A549 (cell line): ENCODE results near the gene SCUBE1. TPM values are rescaled to one million over a fixed set of nuclear protein-coding genes. Genes with fewer than 3 reads are reported as not detected.
A peak's percentile ranks its signal among the peaks of the same experiment; 100 is the strongest.

Experiments used
- ATAC-seq, 2 experiments: fragments of 200-7000 bp in 1 of 2; fragments of >200 bp in 1 of 2; cut with Nextera tagmentation in 1 of 2; cut with Tn5 transposase in 1 of 2; 3 replicates each; pipeline versions ENCODE4 v1.8.0 to v1.9.1; 2018 to 2020; ENCODE audit warnings: mild to moderate bottlenecking in 1 of 2, moderate library complexity in 1 of 2
- CTCF ChIA-PET: fragments of 300-600 bp; sonication (Branson Sonifier 250); formaldehyde crosslinking; extraction: SDS; loops from one replicate; lab custom pipeline; 2021; ENCODE audit warnings: antibody characterized with exemption, inconsistent platforms; lab: Yijun Ruan, JAX
- POLR2A ChIA-PET: fragments of 350-600 bp; formaldehyde crosslinking; extraction: SDS; loops from one replicate; lab custom pipeline; 2021; ENCODE audit warnings: antibody characterized with exemption, inconsistent platforms; lab: Yijun Ruan, JAX
- DNase-seq, 2 experiments: peaks; one replicate each; pipeline versions ENCODE4 v3.0.0 to v3.0.0-alpha.2; 2011 to 2016; ENCODE audit warnings: low read depth in 1 of 2, low spot score in 1 of 2
- FAIRE-seq: peaks from 2 replicates; lab custom pipeline; 2011; peaks lifted over from hg19 to GRCh38; lab: Jason Lieb, UNC
- H3K27ac ChIP-seq, 2 experiments: fragments of >200 bp; sonication (Bioruptor Twin); formaldehyde crosslinking; 3 replicates each; pipeline ENCODE4 v1.5.1; 2016 to 2017
- H3K4me1 ChIP-seq: fragments of >200 bp; sonication (Bioruptor Twin); formaldehyde crosslinking; 3 replicates; pipeline ENCODE4 v1.6.1; 2016
- H3K4me2 ChIP-seq: fragments of >200 bp; sonication (Bioruptor Twin); formaldehyde crosslinking; 3 replicates; pipeline ENCODE4 v1.6.1; 2016
- H3K4me3 ChIP-seq: fragments of >200 bp; sonication (Bioruptor Twin); formaldehyde crosslinking; 3 replicates; pipeline ENCODE4 v1.5.1; 2016
- H3K9me3 ChIP-seq: fragments of >200 bp; sonication (Bioruptor Twin); formaldehyde crosslinking; 3 replicates; pipeline ENCODE4 v1.6.1; 2016
- BHLHE40 ChIP-seq: IDR thresholded peaks from 2 replicates; pipeline ENCODE4 v1.6.1; 2012; ENCODE audit warnings: low read depth, low read length, inconsistent platforms
- CBX2 ChIP-seq: fragments of 200-600 bp; sonication (generic); IDR thresholded peaks from 2 replicates; pipeline ENCODE4 v1.6.1; 2016; ENCODE audit warnings: low read depth, mild to moderate bottlenecking, borderline replicate concordance
- CEBPB ChIP-seq, 2 experiments: fragments of >200 bp in 1 of 2; sonication (Bioruptor Twin) in 1 of 2; formaldehyde crosslinking in 1 of 2; IDR thresholded peaks; 2 replicates each; pipeline ENCODE4 v1.6.1; 2012 to 2016
- CHD2 ChIP-seq: fragments of 150-350 bp; IDR thresholded peaks from 2 replicates; pipeline ENCODE4 v1.6.1; 2014; ENCODE audit warnings: low read length; ENCODE audit not compliant: partially characterized antibody
- CHD4 ChIP-seq: fragments of 200-600 bp; sonication (generic); IDR thresholded peaks from 2 replicates; pipeline ENCODE4 v1.6.1; 2016; ENCODE audit warnings: antibody characterized with exemption, mild to moderate bottlenecking, borderline replicate concordance
- EHF ChIP-seq: fragments of 250-450 bp; sonication (Bioruptor Pico); IDR thresholded peaks from 2 replicates; pipeline ENCODE4 v1.5.0; 2020; ENCODE audit warnings: mild to moderate bottlenecking
- FOSL2 ChIP-seq, 2 experiments: fragments of 450-650 bp in 1 of 2; fragments of >200 bp in 1 of 2; sonication (Bioruptor Twin) in 1 of 2; formaldehyde crosslinking; IDR thresholded peaks; 2 replicates each; pipeline versions ENCODE4 v1.5.0 to v1.6.1; 2016 to 2020; ENCODE audit warnings: mild to moderate bottlenecking in 1 of 2, moderate library complexity in 1 of 2
- FOXS1 ChIP-seq: fragments of 250-450 bp; sonication (Bioruptor Pico); IDR thresholded peaks from 2 replicates; pipeline ENCODE4 v1.5.0; 2020; ENCODE audit warnings: mild to moderate bottlenecking, moderate library complexity
- GATA3 ChIP-seq: IDR thresholded peaks from 2 replicates; pipeline ENCODE4 v1.6.1; 2012; ENCODE audit warnings: borderline replicate concordance
- HDAC2 ChIP-seq: fragments of 200-600 bp; sonication (generic); IDR thresholded peaks from 2 replicates; pipeline ENCODE4 v1.6.1; 2016
- HEYL ChIP-seq: fragments of 250-450 bp; sonication (Bioruptor Pico); IDR thresholded peaks from 2 replicates; pipeline ENCODE4 v1.8.0; 2021; ENCODE audit warnings: mild to moderate bottlenecking, moderate library complexity
- HOXA7 ChIP-seq: fragments of 250-450 bp; sonication (Bioruptor Pico); IDR thresholded peaks from 2 replicates; pipeline ENCODE4 v1.5.0; 2020; ENCODE audit warnings: mild to moderate bottlenecking, moderate library complexity
- HOXB5 ChIP-seq: fragments of 250-450 bp; sonication (Bioruptor Pico); IDR thresholded peaks from 2 replicates; pipeline ENCODE4 v1.5.0; 2020; ENCODE audit warnings: mild to moderate bottlenecking, moderate library complexity
- JUN ChIP-seq, 2 experiments: fragments of >200 bp; sonication (Bioruptor Twin); formaldehyde crosslinking; IDR thresholded peaks; 2 replicates in 1 of 2; 3 replicates in 1 of 2; pipeline ENCODE4 v1.6.1; 2016 to 2017
- KDM1A ChIP-seq: fragments of 200-600 bp; sonication (generic); IDR thresholded peaks from 2 replicates; pipeline ENCODE4 v1.6.1; 2016; ENCODE audit warnings: low read depth, mild to moderate bottlenecking
- MAZ ChIP-seq: fragments of 150-350 bp; IDR thresholded peaks from 2 replicates; pipeline ENCODE4 v1.6.1; 2014; ENCODE audit warnings: antibody characterized with exemption, low read depth, low read length, borderline replicate concordance
- NR3C1 ChIP-seq: fragments of >200 bp; sonication (Bioruptor Twin); formaldehyde crosslinking; IDR thresholded peaks from 3 replicates; pipeline ENCODE4 v1.6.1; 2017
- RAD21 ChIP-seq, 2 experiments: fragments of >200 bp in 1 of 2; sonication (Bioruptor Twin) in 1 of 2; formaldehyde crosslinking in 1 of 2; IDR thresholded peaks in 1 of 2; conservative IDR thresholded peaks in 1 of 2; 2 replicates in 1 of 2; 3 replicates in 1 of 2; pipeline ENCODE4 v1.6.1; 2012 to 2018; ENCODE audit warnings: inconsistent platforms in 1 of 2
- RCOR1 ChIP-seq: fragments of 150-350 bp; IDR thresholded peaks from 2 replicates; pipeline ENCODE4 v1.6.1; 2014; ENCODE audit warnings: antibody characterized with exemption, low read length, low read depth
- RFX5 ChIP-seq: fragments of 450-650 bp; IDR thresholded peaks from 2 replicates; pipeline ENCODE4 v1.7.1; 2014; ENCODE audit warnings: antibody characterized with exemption, mild to moderate bottlenecking, moderate library complexity
- SMC3 ChIP-seq: fragments of >200 bp; sonication (Bioruptor Twin); formaldehyde crosslinking; IDR thresholded peaks from 3 replicates; pipeline ENCODE4 v1.6.1; 2018; ENCODE audit warnings: inconsistent platforms
- SREBF2 ChIP-seq: fragments of 450-650 bp; IDR thresholded peaks from 2 replicates; pipeline ENCODE4 v1.6.1; 2014; ENCODE audit warnings: mild to moderate bottlenecking, moderate library complexity
- TFCP2L1 ChIP-seq: fragments of 250-450 bp; sonication (Bioruptor Pico); IDR thresholded peaks from 2 replicates; pipeline ENCODE4 v1.5.0; 2021; ENCODE audit warnings: mild to moderate bottlenecking
- ZNF302 ChIP-seq: fragments of 250-450 bp; sonication (Bioruptor Pico); IDR thresholded peaks from 2 replicates; pipeline ENCODE4 v1.9.0; 2021; ENCODE audit warnings: inconsistent platforms, mild to moderate bottlenecking, moderate library complexity
- ZSCAN20 ChIP-seq: fragments of 250-450 bp; sonication (Bioruptor Pico); IDR thresholded peaks from 2 replicates; pipeline ENCODE4 v1.8.0; 2022; ENCODE audit warnings: mild to moderate bottlenecking, moderate library complexity
- WGBS: methylation state at CpG from one replicate; pipeline ENCODE4 v1.1.6; 2017; ENCODE audit errors: missing lambda C conversion rate; 5-methylcytosine and 5-hydroxymethylcytosine counted together
- polyA plus RNA-seq, 4 experiments: library from polyadenylated mRNA; depleted of rRNA in 3 of 4; stranded (reverse); fragments of >200 nt; fragmentation: RNase III in 1 of 4; extraction: RNeasy Plus Mini Kit Qiagen cat#74134 plus additional on column Dnase treatment in 1 of 4; gene quantifications; 2 replicates in 3 of 4; 3 replicates in 1 of 4; pipeline ENCODE4 v1.2.3, GENCODE V29; 2011 to 2017
- TF ChIP-seq, protein P1 (sequence below): fragments of >200 bp; sonication (Bioruptor Twin); formaldehyde crosslinking; IDR thresholded peaks from 3 replicates; pipeline ENCODE4 v1.6.1; 2016
- TF ChIP-seq, protein P2 (sequence below): fragments of >200 bp; sonication (Bioruptor Twin); formaldehyde crosslinking; IDR thresholded peaks from 2 replicates; pipeline ENCODE4 v1.6.1; 2016
- TF ChIP-seq, protein P3 (sequence below): IDR thresholded peaks from 2 replicates; pipeline ENCODE4 v1.6.1; 2012; ENCODE audit warnings: low read depth, borderline replicate concordance
- TF ChIP-seq, protein P4 (sequence below): fragments of >200 bp; sonication (Bioruptor Twin); formaldehyde crosslinking; IDR thresholded peaks from 3 replicates; pipeline ENCODE4 v1.5.1; 2016
- TF ChIP-seq, protein P5 (sequence below): IDR thresholded peaks from 2 replicates; pipeline ENCODE4 v1.6.1; 2012
- TF ChIP-seq, protein P6 (sequence below): IDR thresholded peaks from 2 replicates; pipeline ENCODE4 v1.6.1; 2012

SCUBE1 gene
- polyA plus RNA-seq, 2 of the 4 experiments (the other 2 are of a cell fraction) = 0.01 to 0.12 TPM

DNA sequence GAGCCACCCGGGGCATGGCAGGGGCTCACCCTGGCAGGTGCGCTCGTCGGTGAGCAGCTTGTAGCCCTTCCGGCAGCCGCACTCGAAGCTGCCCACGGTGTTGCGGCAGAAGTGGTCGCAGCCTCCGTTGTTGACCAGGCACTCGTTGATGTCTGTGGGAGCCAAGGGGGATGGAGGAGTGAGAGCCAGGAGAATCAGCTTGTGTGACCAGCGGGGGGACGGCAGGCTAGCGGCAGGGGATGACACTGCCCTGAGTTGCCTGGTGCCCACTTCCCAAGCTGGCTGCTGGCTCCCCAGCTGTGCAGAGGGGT is 111.5 kb downstream of the SCUBE1 start:
- Histone ChIP-seq H3K4me2 (no peak overlapping the region), H3K4me1 (no peaks in the 10 kb centered on the region), H3K27ac (no peak overlapping the region), H3K4me3 (no peak overlapping the region), H3K9me3 (no peaks in the 10 kb centered on the region)
- WGBS = no CpG with 5 or more reads among the region's 15 CpGs
- POLR2A ChIA-PET = no interaction called here
- CTCF ChIA-PET = interaction anchor here (0.6 to 4.5 kb wide), 30 partner anchors 10 to 1096 kb away, joined by 3 to 30 read pairs (median 4); no protein-coding TSS in a partner anchor
- no peak for DNase-seq
- FAIRE-seq = no peak
- no peak for ATAC-seq
- TF ChIP-seq, protein P1, sequence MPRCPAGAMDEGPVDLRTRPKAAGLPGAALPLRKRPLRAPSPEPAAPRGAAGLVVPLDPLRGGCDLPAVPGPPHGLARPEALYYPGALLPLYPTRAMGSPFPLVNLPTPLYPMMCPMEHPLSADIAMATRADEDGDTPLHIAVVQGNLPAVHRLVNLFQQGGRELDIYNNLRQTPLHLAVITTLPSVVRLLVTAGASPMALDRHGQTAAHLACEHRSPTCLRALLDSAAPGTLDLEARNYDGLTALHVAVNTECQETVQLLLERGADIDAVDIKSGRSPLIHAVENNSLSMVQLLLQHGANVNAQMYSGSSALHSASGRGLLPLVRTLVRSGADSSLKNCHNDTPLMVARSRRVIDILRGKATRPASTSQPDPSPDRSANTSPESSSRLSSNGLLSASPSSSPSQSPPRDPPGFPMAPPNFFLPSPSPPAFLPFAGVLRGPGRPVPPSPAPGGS = no peak
- TF ChIP-seq, protein P2, sequence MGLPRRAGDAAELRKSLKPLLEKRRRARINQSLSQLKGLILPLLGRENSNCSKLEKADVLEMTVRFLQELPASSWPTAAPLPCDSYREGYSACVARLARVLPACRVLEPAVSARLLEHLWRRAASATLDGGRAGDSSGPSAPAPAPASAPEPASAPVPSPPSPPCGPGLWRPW = no peak
- TF ChIP-seq FOXS1 = no peak
- TF ChIP-seq NR3C1 = no peak
- no peak for TF ChIP-seq ZNF302 (CRISPR knock-in tag)
- TF ChIP-seq, protein P3, sequence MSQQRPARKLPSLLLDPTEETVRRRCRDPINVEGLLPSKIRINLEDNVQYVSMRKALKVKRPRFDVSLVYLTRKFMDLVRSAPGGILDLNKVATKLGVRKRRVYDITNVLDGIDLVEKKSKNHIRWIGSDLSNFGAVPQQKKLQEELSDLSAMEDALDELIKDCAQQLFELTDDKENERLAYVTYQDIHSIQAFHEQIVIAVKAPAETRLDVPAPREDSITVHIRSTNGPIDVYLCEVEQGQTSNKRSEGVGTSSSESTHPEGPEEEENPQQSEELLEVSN = no peak
- TF ChIP-seq RCOR1 = no peak
- TF ChIP-seq SMC3 = no peak
- TF ChIP-seq CHD4 = no peak
- no peak for TF ChIP-seq BHLHE40
- TF ChIP-seq KDM1A = no peak
- no peak for TF ChIP-seq EHF (CRISPR knock-in tag)
- TF ChIP-seq CHD2 = no peak
- TF ChIP-seq HEYL (CRISPR knock-in tag) = no peak
- TF ChIP-seq HDAC2 = no peak
- TF ChIP-seq GATA3 = no peak
- TF ChIP-seq CEBPB (IDR thresholded peaks at IDR 0.05) = no peak

DNA sequence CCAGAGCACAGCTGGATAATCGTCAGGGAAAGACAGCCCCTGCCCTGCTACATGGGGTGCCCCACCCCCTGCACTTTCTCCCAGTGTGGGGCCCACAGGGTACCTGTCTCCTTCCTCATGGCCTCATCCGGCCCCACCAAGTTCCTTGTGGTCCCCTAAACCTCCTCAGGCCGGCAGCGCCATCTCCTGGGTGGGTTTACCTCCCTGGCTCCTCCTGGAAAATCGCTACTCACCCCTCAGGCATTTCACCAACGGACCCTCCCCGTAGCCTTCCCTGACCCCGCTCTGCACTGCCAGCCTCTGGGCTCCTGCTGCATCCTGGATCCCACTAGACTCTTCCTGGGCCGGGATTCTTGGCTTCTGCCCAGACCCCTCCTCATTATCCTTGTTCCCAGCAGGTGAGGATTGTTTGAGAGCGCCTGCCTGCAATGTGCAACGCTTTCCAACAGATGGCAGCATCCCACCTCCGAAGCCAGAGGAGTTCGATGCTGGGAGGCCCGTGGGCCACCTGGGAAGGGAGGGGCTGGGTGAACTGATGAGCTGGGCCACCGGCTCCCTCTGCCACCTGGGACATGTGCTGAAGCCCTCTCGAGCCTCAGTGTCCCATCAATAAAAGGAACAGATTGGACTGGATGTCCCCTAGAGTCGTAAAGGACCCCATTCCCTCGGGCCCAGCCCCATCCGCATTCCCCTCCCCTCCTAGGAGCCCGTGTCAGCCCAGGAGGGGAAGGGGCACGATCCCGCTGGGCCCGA is 112.0 kb downstream of the SCUBE1 start:
- ATAC-seq (peak; percentile 52 to 77; a peak in 3 of 6 replicates), FAIRE-seq (no peak), DNase-seq (peak; percentile 45 to 60)
- TF ChIP-seq, protein P4, sequence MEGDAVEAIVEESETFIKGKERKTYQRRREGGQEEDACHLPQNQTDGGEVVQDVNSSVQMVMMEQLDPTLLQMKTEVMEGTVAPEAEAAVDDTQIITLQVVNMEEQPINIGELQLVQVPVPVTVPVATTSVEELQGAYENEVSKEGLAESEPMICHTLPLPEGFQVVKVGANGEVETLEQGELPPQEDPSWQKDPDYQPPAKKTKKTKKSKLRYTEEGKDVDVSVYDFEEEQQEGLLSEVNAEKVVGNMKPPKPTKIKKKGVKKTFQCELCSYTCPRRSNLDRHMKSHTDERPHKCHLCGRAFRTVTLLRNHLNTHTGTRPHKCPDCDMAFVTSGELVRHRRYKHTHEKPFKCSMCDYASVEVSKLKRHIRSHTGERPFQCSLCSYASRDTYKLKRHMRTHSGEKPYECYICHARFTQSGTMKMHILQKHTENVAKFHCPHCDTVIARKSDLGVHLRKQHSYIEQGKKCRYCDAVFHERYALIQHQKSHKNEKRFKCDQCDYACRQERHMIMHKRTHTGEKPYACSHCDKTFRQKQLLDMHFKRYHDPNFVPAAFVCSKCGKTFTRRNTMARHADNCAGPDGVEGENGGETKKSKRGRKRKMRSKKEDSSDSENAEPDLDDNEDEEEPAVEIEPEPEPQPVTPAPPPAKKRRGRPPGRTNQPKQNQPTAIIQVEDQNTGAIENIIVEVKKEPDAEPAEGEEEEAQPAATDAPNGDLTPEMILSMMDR = peak; percentile 69
- TF ChIP-seq JUN (IDR thresholded peaks at IDR 0.05) = no peak
- TF ChIP-seq HOXB5 (CRISPR knock-in tag) = no peak
- TF ChIP-seq FOXS1 = no peak
- TF ChIP-seq SREBF2 = no peak
- TF ChIP-seq, protein P5, sequence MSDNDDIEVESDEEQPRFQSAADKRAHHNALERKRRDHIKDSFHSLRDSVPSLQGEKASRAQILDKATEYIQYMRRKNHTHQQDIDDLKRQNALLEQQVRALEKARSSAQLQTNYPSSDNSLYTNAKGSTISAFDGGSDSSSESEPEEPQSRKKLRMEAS = no peak
- TF ChIP-seq RAD21 (conservative IDR thresholded peaks at IDR 0.05 in 1 of 2, IDR thresholded peaks at IDR 0.05 in 1 of 2) = peak; percentile 72 to 87
- no peak for TF ChIP-seq EHF (CRISPR knock-in tag)
- TF ChIP-seq HOXA7 (CRISPR knock-in tag) = no peak
- TF ChIP-seq ZSCAN20 (CRISPR knock-in tag) = no peak
- TF ChIP-seq, protein P6, sequence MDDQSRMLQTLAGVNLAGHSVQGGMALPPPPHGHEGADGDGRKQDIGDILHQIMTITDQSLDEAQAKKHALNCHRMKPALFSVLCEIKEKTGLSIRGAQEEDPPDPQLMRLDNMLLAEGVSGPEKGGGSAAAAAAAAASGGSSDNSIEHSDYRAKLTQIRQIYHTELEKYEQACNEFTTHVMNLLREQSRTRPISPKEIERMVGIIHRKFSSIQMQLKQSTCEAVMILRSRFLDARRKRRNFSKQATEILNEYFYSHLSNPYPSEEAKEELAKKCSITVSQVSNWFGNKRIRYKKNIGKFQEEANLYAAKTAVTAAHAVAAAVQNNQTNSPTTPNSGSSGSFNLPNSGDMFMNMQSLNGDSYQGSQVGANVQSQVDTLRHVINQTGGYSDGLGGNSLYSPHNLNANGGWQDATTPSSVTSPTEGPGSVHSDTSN = no peak
- TF ChIP-seq, protein P1 = no peak
- no peak for TF ChIP-seq RFX5
- no peak for TF ChIP-seq MAZ
- TF ChIP-seq CHD4 = no peak
- TF ChIP-seq NR3C1 = no peak
- no peak for TF ChIP-seq RCOR1
- TF ChIP-seq CBX2 = no peak
- TF ChIP-seq FOSL2 (IDR thresholded peaks at IDR 0.05) = no peak
- TF ChIP-seq FOSL2 (CRISPR knock-in tag; IDR thresholded peaks at IDR 0.05) = no peak
- TF ChIP-seq ZNF302 (CRISPR knock-in tag) = no peak
- TF ChIP-seq TFCP2L1 = no peak
- peak; percentile 59 for TF ChIP-seq SMC3
- H3K4me1 ChIP-seq = no peaks in the 10 kb centered on the region
- CTCF ChIA-PET = interaction anchor here (0.7 to 4.5 kb wide), 30 partner anchors 9 to 1096 kb away, joined by 3 to 30 read pairs (median 4); no protein-coding TSS in a partner anchor
- no peak overlapping the region for H3K4me2 ChIP-seq
- H3K4me3 ChIP-seq = no peak overlapping the region
- WGBS = 17% methylated on average over 10 of the region's 23 CpGs
- POLR2A ChIA-PET = no interaction called here
- no peaks in the 10 kb centered on the region for H3K9me3 ChIP-seq
- no peak overlapping the region for H3K27ac ChIP-seq
